GM21825 (cell line): ENCODE data around the gene SMC1A.

Experiments used
- ATAC-seq: cut with Tn5 transposase; IDR thresholded peaks from one replicate; pipeline ENCODE4 v1.9.1; 2021; ENCODE audit warnings: mild to moderate bottlenecking, moderate library complexity; ENCODE audit not compliant: unreplicated experiment

Gene SMC1A

DNA sequence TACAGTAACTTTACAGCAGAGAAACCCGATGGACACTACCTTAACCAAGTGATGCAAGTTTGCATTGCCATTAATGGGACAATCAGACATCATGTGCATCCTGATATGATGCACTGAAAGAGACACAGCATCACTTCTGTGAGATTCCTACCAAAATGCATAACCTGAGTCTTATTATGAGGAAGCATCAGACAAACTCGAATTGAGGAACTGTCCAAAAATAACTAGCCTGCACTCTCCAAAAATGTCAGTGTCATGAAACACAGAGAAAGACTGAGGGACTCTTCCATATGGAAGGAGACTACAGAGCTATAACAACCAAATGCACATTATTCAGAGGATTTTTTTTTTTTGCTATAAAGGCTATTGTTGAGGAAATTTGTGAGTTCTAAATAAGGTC is 74.5 kb downstream of the SMC1A start:
- no peak for ATAC-seq

DNA sequence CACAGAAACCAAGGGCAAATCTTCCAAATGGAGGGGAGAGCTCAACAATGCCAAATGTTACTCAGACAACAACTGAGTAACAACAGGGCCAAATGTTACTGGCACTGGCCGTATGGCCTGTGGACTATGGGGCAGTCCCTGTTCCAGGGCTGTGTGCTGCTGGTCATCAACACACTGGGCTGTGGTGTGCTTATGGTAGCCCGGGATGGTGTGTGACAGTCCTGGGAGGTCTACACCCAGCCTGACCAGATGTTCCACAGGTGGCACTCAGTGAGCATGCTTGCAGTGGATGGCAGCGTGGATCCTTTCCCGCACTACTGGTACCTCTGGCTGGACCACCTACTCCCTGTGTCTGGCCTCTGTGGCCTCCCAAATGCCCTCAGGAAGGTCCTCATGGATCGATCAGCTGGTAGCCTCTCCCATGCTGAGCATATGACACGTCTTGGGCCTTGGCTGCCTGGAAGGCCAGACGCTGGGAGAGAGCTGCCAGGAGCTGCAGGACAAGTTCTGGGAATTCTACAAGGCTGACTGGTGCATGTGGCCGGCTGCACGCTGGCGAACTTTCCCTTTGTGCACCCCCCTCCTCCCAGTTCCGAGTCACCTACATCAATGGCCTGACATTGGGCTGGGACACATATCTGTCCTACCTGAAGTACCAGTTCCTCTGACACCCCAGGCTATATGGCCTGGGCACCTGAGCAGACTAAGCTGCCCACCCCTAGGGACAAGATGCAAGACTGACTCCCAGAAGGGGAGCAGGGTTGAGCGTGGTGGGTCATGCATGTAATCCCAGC is 81.4 kb downstream of the SMC1A start:
- ATAC-seq = no peak

GRCh38 chrX:53337101-53337500 is 85.4 kb downstream of the SMC1A start:
- ATAC-seq = no peak

DNA sequence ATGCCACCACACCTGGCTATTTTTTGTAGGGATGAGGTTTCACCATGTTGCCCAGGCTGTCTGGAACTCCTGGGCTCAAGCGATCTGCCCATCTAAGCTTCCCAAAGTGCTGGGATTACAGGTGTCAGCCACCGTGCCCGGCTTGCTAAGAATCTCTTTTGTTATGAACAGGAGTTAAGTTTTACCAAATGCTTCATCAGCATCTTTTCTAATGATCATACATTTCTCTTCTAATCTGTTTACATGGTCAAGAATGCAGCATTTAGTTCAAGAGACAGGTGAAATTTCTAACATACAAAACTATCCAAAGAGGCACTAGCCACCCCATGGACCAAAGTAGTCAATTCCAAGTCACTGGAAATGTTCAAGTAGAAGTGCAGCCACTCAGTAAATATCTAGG is 88.6 kb downstream of the SMC1A start:
- no peak for ATAC-seq

DNA sequence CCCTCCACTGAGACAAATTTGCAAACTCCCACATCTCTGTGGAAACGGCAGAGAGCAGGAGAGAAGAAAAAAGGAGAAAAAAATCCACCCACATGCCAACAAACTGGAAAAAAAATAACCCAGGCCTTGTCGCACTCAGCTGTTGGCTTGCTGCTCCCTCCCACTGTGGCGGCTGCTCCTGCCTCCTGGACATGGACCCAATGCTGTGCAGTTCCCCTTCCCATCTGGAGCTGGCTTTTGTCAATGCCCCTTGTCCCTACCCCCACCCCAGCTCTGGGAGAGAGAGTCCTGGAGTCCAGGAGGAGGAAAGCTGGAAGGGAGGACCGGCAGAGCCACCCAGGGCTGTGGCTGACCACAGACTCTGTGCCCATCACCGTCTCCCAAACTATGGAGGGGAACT is 90.2 kb downstream of the SMC1A start:
- ATAC-seq = no peak

- ATAC-seq = no peak
Observed at GRCh38 chrX:53330331-53330730, 92.1 kb downstream of the SMC1A start.

DNA sequence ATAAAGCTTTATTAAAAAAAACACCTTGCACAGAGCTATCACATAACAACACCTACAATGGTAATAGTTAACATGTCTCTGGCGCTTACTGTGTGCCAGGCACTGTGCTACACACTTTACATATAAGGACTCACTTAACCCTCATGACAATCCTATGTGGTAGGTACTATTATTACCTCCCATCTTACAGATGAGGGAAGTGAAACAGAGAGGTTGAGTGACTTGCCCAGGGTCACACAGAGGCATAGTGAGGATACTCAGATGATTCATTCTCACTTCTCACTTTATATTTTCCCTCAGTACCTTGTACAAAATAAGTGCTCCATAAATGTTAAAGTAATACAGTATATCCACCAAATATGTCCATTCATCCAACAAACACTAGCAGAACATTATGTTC is 97.7 kb downstream of the SMC1A start:
- no peak for ATAC-seq
